ENCODE data around the gene CCR9. TPM values are rescaled to one million over a fixed set of nuclear protein-coding genes. Genes with fewer than 3 reads are reported as not detected.
"Not testable (repeated sequence)": the region's sequence is repeated elsewhere in the genome, so short reads cannot be mapped to it uniquely, and the experiment has no call there.

The CCR9 gene
- total RNA-seq, 1 donor from 2014 or later, result not detected

- Histone ChIP-seq H3K4me1 (ENCODE audit: insufficient read depth, low read length) (no peaks in the 10 kb centered on the region), H3K4me3 (ENCODE audit: insufficient read depth, low read depth, low read length) (no peak overlapping the region), H4K20me1 (ENCODE audit: insufficient read depth, low read length) (no peaks in the 10 kb centered on the region), H2AFZ (ENCODE audit: low read depth, low read length) (no peak overlapping the region), H3K9me3 (ENCODE audit: insufficient read depth, low read depth, low read length) (no peaks in the 10 kb centered on the region), H3K79me2 (ENCODE audit: insufficient read depth, low read length) (no peaks in the 10 kb centered on the region), H3K36me3 (ENCODE audit: insufficient read depth, low read length) (no peaks in the 10 kb centered on the region), H3K4me2 (ENCODE audit: low read length) (no peak overlapping the region), H3K27ac (ENCODE audit: low read depth, low read length) (no peak overlapping the region), H3K9ac (ENCODE audit: low read length) (no peak overlapping the region), H3K27me3 (ENCODE audit: insufficient read depth, low read length) (peaks cover 20% of the 10 kb centered on the region)
- no peak for FAIRE-seq
- DNase-seq (ENCODE audit: low read depth), result no peak
- Mint-ChIP-seq H3K27me3 (ENCODE audit: low read depth, unreplicated experiment) (peaks cover 58% of the 10 kb centered on the region), H3K4me1 (ENCODE audit: low read depth, unreplicated experiment) (no peaks in the 10 kb centered on the region), H3K36me3 (ENCODE audit: low read depth, unreplicated experiment) (no peaks in the 10 kb centered on the region), H3K4me3 (ENCODE audit: unreplicated experiment) (no peak overlapping the region), H3K27ac (ENCODE audit: unreplicated experiment) (no peak overlapping the region), H3K9me3 (ENCODE audit: unreplicated experiment) (peaks cover 11% of the 10 kb centered on the region)
- TF ChIP-seq CTCF (IDR thresholded peaks at IDR 0.05; ENCODE audit: insufficient read depth, low read depth, low read length) (no peak), EZH2 (IDR thresholded peaks at IDR 0.05; ENCODE audit: insufficient read depth, low read length) (no peak)
These were observed 33.5 kb upstream of the CCR9 start for GRCh38 chr3:45852828-45853227.

DNA sequence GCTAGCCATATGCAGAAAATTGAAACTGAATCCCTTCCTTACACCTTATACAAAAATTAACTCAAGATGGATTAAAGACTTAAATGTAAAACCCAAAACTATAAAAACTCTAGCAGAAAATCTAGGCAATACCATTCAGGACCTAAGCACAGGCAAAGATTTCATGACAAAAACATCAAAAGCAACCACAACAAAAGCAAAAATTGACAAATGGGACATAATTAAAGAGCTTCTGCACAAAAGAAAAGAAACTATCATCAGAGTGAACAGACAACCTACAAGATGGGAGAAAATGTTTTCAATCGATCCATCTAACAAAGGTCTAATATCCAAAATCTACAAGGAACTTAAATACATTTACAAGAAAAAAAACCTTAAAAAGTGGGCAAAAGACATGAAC, 30.0 kb upstream of the CCR9 start:
- FAIRE-seq, result not testable (repeated sequence)

GRCh38 chr3:45857024-45857423, 29.3 kb upstream of the CCR9 start:
- H3K27me3 ChIP-seq (ENCODE audit: insufficient read depth, low read length); H3K36me3 ChIP-seq (ENCODE audit: insufficient read depth, low read length); H3K4me3 ChIP-seq (ENCODE audit: insufficient read depth, low read depth, low read length); FAIRE-seq; H3K4me1 Mint-ChIP-seq (ENCODE audit: low read depth, unreplicated experiment); H3K9me3 Mint-ChIP-seq (ENCODE audit: unreplicated experiment); H4K20me1 ChIP-seq (ENCODE audit: insufficient read depth, low read length); H3K9me3 ChIP-seq (ENCODE audit: insufficient read depth, low read depth, low read length); H2AFZ ChIP-seq (ENCODE audit: low read depth, low read length); H3K9ac ChIP-seq (ENCODE audit: low read length); H3K4me3 Mint-ChIP-seq (ENCODE audit: unreplicated experiment); DNase-seq (ENCODE audit: low read depth); H3K36me3 Mint-ChIP-seq (ENCODE audit: low read depth, unreplicated experiment); H3K27ac ChIP-seq (ENCODE audit: low read depth, low read length); H3K79me2 ChIP-seq (ENCODE audit: insufficient read depth, low read length); H3K4me1 ChIP-seq (ENCODE audit: insufficient read depth, low read length); H3K27ac Mint-ChIP-seq (ENCODE audit: unreplicated experiment); H3K4me2 ChIP-seq (ENCODE audit: low read length): not testable (repeated sequence)
- peaks cover 25% of the 10 kb centered on the region for H3K27me3 Mint-ChIP-seq (ENCODE audit: low read depth, unreplicated experiment)

More for the DNA sequence above, 30.0 kb upstream of the CCR9 start:
- not testable (repeated sequence) for H2AFZ ChIP-seq (ENCODE audit: low read depth, low read length); DNase-seq (ENCODE audit: low read depth); H3K9ac ChIP-seq (ENCODE audit: low read length); H3K36me3 ChIP-seq (ENCODE audit: insufficient read depth, low read length); H3K4me1 Mint-ChIP-seq (ENCODE audit: low read depth, unreplicated experiment); H3K9me3 ChIP-seq (ENCODE audit: insufficient read depth, low read depth, low read length); H3K27me3 ChIP-seq (ENCODE audit: insufficient read depth, low read length); H3K27ac ChIP-seq (ENCODE audit: low read depth, low read length); H3K36me3 Mint-ChIP-seq (ENCODE audit: low read depth, unreplicated experiment); H3K4me3 Mint-ChIP-seq (ENCODE audit: unreplicated experiment); H3K27ac Mint-ChIP-seq (ENCODE audit: unreplicated experiment); H4K20me1 ChIP-seq (ENCODE audit: insufficient read depth, low read length); H3K4me1 ChIP-seq (ENCODE audit: insufficient read depth, low read length); H3K4me2 ChIP-seq (ENCODE audit: low read length); H3K4me3 ChIP-seq (ENCODE audit: insufficient read depth, low read depth, low read length); H3K79me2 ChIP-seq (ENCODE audit: insufficient read depth, low read length)
- Mint-ChIP-seq H3K9me3 (ENCODE audit: unreplicated experiment) (peaks cover 11% of the 10 kb centered on the region), H3K27me3 (ENCODE audit: low read depth, unreplicated experiment) (peaks cover 30% of the 10 kb centered on the region)

Measured in astrocyte (in vitro differentiated cells and primary cell).